Activated naive CD8-positive, alpha-beta T cell treated with anti-CD3 and anti-CD28 coated beads, Interleukin-2, amount 50 U/mL, for 16 hours (primary cell): ENCODE results near the gene ULK1.
A peak's percentile ranks its signal among the peaks of the same experiment; 100 is the strongest.
"Not testable (repeated sequence)": the region's sequence is repeated elsewhere in the genome, so short reads cannot be mapped to it uniquely, and the experiment has no call there.

Experiments
- DNase-seq: peaks from one replicate; pipeline ENCODE4 v3.0.0-alpha.2; 2020; ENCODE audit warnings: low read depth, low spot score

Gene ULK1

GRCh38 chr12:131941987-131942341 is 47.5 kb downstream of the ULK1 start:
- no peak for DNase-seq

- no peak for DNase-seq
Measured at GRCh38 chr12:131942671-131943070, 48.2 kb downstream of the ULK1 start.

- no peak for DNase-seq
Measured at GRCh38 chr12:131943389-131943788, 49.0 kb downstream of the ULK1 start.

GRCh38 chr12:131943876-131944275 is 49.5 kb downstream of the ULK1 start:
- no peak for DNase-seq

GRCh38 chr12:131944601-131945251 is 50.3 kb downstream of the ULK1 start:
- DNase-seq, result no peak

GRCh38 chr12:131946757-131947156 is 52.3 kb downstream of the ULK1 start:
- DNase-seq, result no peak

GRCh38 chr12:131947482-131948027 is 53.1 kb downstream of the ULK1 start:
- DNase-seq, result no peak

- no peak for DNase-seq
Measured at GRCh38 chr12:131948166-131948712, 53.8 kb downstream of the ULK1 start.

- DNase-seq, result not testable (repeated sequence)
Measured at GRCh38 chr12:131948713-131949430, 54.5 kb downstream of the ULK1 start.

GRCh38 chr12:131949431-131950181 is 55.2 kb downstream of the ULK1 start, which contains the start of gene EP400:
TSS of gene EP400 (plus strand) at chr12:131949942. CDS start at chr12:131960620, 10,678 bp downstream.
- DNase-seq, result peak; percentile 88

- no peak for DNase-seq
Measured at GRCh38 chr12:131950182-131950913, 55.9 kb downstream of the ULK1 start.

GRCh38 chr12:131953810-131954209 is 59.4 kb downstream of the ULK1 start:
- not testable (repeated sequence) for DNase-seq

GRCh38 chr12:131954460-131954859 is 60.0 kb downstream of the ULK1 start:
- DNase-seq, result not testable (repeated sequence)

GRCh38 chr12:131959116-131959515 is 64.7 kb downstream of the ULK1 start:
- no peak for DNase-seq

- no peak for DNase-seq
Measured at GRCh38 chr12:131959641-131960589, 65.5 kb downstream of the ULK1 start.

GRCh38 chr12:131960590-131961325 is 66.3 kb downstream of the ULK1 start:
- not testable (repeated sequence) for DNase-seq

GRCh38 chr12:131961328-131961727 is 66.9 kb downstream of the ULK1 start:
- not testable (repeated sequence) for DNase-seq

- no peak for DNase-seq
Measured at GRCh38 chr12:131962069-131962468, 67.6 kb downstream of the ULK1 start.

- no peak for DNase-seq
Measured at GRCh38 chr12:131963381-131963780, 69.0 kb downstream of the ULK1 start.
